ENCODE results near the gene SOX9.
A peak's percentile ranks its signal among the peaks of the same experiment; 100 is the strongest.

Gene SOX9

GRCh38 chr17:72121164-72122009, 567 bp downstream of the SOX9 start:
- ATAC-seq = peak; percentile 64
- no peak for TF ChIP-seq CREB5 (CRISPR knock-in tag; IDR thresholded peaks at IDR 0.05; ENCODE audit: low read depth)
- no peak for TF ChIP-seq TCF4 (CRISPR knock-in tag; IDR thresholded peaks at IDR 0.05; ENCODE audit: borderline replicate concordance)
- peak; percentile 65; the same call in 1 of the 2 replicates for TF ChIP-seq ZFP3 (CRISPR knock-in tag; IDR thresholded peaks at IDR 0.05)
- TF ChIP-seq PATZ1 (CRISPR knock-in tag; IDR thresholded peaks at IDR 0.05; ENCODE audit: borderline replicate concordance) = peak; percentile 78
- TF ChIP-seq TSHZ2 (CRISPR knock-in tag; IDR thresholded peaks at IDR 0.05) = 0 out of 2 replicates have a peak, but pooled peaks have one; percentile 52
- TF ChIP-seq POU6F1 (CRISPR knock-in tag; IDR thresholded peaks at IDR 0.05; ENCODE audit: borderline replicate concordance, low read depth) = 0 out of 2 replicates have a peak, but pooled peaks have one; percentile 45

- ATAC-seq = peak; percentile 22
- TF ChIP-seq TOX (CRISPR knock-in tag; IDR thresholded peaks at IDR 0.05; ENCODE audit: borderline replicate concordance) = no peak
- no peak for TF ChIP-seq ZFP3 (CRISPR knock-in tag; IDR thresholded peaks at IDR 0.05)
- no peak for TF ChIP-seq BACH2 (CRISPR knock-in tag; IDR thresholded peaks at IDR 0.05; ENCODE audit: borderline replicate concordance)
- no peak for TF ChIP-seq ESRRG (CRISPR knock-in tag; IDR thresholded peaks at IDR 0.05)
- no peak for TF ChIP-seq ZNF70 (CRISPR knock-in tag; IDR thresholded peaks at IDR 0.05)
- TF ChIP-seq SNAI2 (CRISPR knock-in tag; IDR thresholded peaks at IDR 0.05) = no peak
- no peak for TF ChIP-seq CSDC2 (CRISPR knock-in tag; IDR thresholded peaks at IDR 0.05)
Observed at GRCh38 chr17:72122010-72122764, 1.4 kb downstream of the SOX9 start.

GRCh38 chr17:72122765-72123529, 2.1 kb downstream of the SOX9 start:
- ATAC-seq = peak; percentile 2; the same call in 1 of the 3 replicates
- no peak for TF ChIP-seq CSDC2 (CRISPR knock-in tag; IDR thresholded peaks at IDR 0.05)
- TF ChIP-seq ESRRG (CRISPR knock-in tag; IDR thresholded peaks at IDR 0.05) = no peak
- no peak for TF ChIP-seq PPARA (CRISPR knock-in tag; IDR thresholded peaks at IDR 0.05; ENCODE audit: borderline replicate concordance)
- TF ChIP-seq ZNF565 (CRISPR knock-in tag; conservative IDR thresholded peaks at IDR 0.05; ENCODE audit: low read depth) = no peak
- TF ChIP-seq CREB5 (CRISPR knock-in tag; IDR thresholded peaks at IDR 0.05; ENCODE audit: low read depth) = no peak
- TF ChIP-seq ARNTL (CRISPR knock-in tag; IDR thresholded peaks at IDR 0.05; ENCODE audit: borderline replicate concordance, low read depth) = no peak
- TF ChIP-seq ZNF70 (CRISPR knock-in tag; IDR thresholded peaks at IDR 0.05) = no peak
- no peak for TF ChIP-seq PATZ1 (CRISPR knock-in tag; IDR thresholded peaks at IDR 0.05; ENCODE audit: borderline replicate concordance)
- TF ChIP-seq BACH2 (CRISPR knock-in tag; IDR thresholded peaks at IDR 0.05; ENCODE audit: borderline replicate concordance) = no peak
- no peak for TF ChIP-seq ZFP30 (CRISPR knock-in tag; IDR thresholded peaks at IDR 0.05)
- no peak for TF ChIP-seq ISL1 (CRISPR knock-in tag; IDR thresholded peaks at IDR 0.05)
- no peak for TF ChIP-seq ZNF8 (CRISPR knock-in tag; IDR thresholded peaks at IDR 0.05)
- no peak for TF ChIP-seq CSRNP3 (CRISPR knock-in tag; IDR thresholded peaks at IDR 0.05)
- no peak for TF ChIP-seq TCF4 (CRISPR knock-in tag; IDR thresholded peaks at IDR 0.05; ENCODE audit: borderline replicate concordance)

All from SK-N-SH treated with all-trans-retinoic acid at 6 μM for 48 hours (cell line).